Right lobe of liver (tissue), 4 donors: Measurements from ENCODE around the gene GPR84.

Experiments
- POLR2A ChIP-seq: fragments of 450-650 bp; IDR thresholded peaks from one replicate; pipeline ENCODE4 v1.6.1; 2017; ENCODE audit warnings: antibody characterized with exemption, mild to moderate bottlenecking
- TF ChIP-seq, protein P1 (sequence below), 4 donors: fragments of 200-600 bp in 3 of 4; fragments of 450-650 bp in 1 of 4; IDR thresholded peaks; one replicate each; pipeline versions ENCODE4 v1.5.1 to v1.8.0; 2016 to 2022; ENCODE audit warnings: antibody characterized with exemption in 4 of 4, mild to moderate bottlenecking in 2 of 4
- donor health status: DM: no; HTN: no; CAD: no.
- donor health status: DM: no; HTN: no; CAD: no.
- donor health status: DM: no; HTN: yes; CAD: no.

DNA sequence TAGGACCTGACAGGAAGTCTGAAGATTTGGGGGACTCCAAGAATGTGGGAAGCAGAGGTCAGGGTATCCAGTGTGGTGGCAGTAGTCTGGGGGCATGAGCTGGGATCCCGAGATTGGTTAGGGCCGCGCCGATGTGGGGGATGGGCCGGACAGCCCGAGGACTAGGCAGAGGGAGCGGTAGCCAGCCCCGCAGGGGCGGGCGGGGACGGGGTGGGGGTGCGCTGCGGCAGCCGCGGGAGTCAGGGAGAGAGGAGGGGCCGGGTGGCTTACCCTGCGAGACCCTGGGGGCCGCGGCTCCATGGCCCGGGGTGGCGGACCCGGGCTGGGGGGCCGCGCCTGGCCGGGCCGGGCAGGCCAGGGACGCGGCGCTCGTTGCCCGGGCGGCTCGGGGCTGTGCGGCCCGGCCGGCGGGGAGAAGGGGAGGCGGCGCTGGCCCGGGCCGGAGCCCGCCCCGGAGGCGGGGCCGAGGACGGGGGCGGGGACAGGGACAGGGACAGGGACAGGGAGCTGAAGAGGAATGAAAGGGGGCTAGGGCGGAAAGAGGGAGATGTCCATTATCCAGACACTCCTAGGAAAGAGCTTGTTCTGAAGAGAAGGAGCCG lies 14.6 kb upstream of the GPR84 start:
- TF ChIP-seq, protein P1, sequence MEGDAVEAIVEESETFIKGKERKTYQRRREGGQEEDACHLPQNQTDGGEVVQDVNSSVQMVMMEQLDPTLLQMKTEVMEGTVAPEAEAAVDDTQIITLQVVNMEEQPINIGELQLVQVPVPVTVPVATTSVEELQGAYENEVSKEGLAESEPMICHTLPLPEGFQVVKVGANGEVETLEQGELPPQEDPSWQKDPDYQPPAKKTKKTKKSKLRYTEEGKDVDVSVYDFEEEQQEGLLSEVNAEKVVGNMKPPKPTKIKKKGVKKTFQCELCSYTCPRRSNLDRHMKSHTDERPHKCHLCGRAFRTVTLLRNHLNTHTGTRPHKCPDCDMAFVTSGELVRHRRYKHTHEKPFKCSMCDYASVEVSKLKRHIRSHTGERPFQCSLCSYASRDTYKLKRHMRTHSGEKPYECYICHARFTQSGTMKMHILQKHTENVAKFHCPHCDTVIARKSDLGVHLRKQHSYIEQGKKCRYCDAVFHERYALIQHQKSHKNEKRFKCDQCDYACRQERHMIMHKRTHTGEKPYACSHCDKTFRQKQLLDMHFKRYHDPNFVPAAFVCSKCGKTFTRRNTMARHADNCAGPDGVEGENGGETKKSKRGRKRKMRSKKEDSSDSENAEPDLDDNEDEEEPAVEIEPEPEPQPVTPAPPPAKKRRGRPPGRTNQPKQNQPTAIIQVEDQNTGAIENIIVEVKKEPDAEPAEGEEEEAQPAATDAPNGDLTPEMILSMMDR (IDR thresholded peaks at IDR 0.05) = no peak
- no peak for TF ChIP-seq POLR2A
